Measurements from ENCODE around the gene TUBGCP2. TPM values are rescaled to one million over a fixed set of nuclear protein-coding genes. Genes with fewer than 3 reads are reported as not detected.
A peak's percentile ranks its signal among the peaks of the same experiment; 100 is the strongest.

The TUBGCP2 gene
- total RNA-seq (2016; rRNA removed; fragmentation: Illumina TruSeq; extraction: Trizol) (34.5 and 44.1 TPM in 2 replicates), polyA plus RNA-seq (2011; rRNA removed) (21.3 and 22.6 TPM in 2 replicates), polyA minus RNA-seq (2011; rRNA and poly(A)+ RNA removed; ENCODE audit: low replicate concordance) (49.0 and 64.6 TPM in 2 replicates), Bru-seq, nascent RNA (percentile 63 among the genes with signal in this experiment), BruChase-seq, experiment 1, labeled RNA remaining after a 6-hour chase (percentile 76 among the genes with signal in this experiment), BruChase-seq, experiment 2, labeled RNA remaining after a 2-hour chase (percentile 67 among the genes with signal in this experiment)
- 7.2 and 8.9 TPM in 2 replicates for total RNA-seq (2016; cell fraction: cytosol; rRNA removed; fragmentation: Illumina TruSeq; extraction: Trizol; ENCODE audit: low read depth)
- 37.9 and 41.1 TPM in 2 replicates for total RNA-seq (2016; cell fraction: insoluble cytoplasmic fraction; rRNA removed; fragmentation: Illumina TruSeq; extraction: Trizol)
- total RNA-seq (2016; cell fraction: membrane; rRNA removed; fragmentation: Illumina TruSeq; extraction: Trizol): 17.0 and 24.0 TPM in 2 replicates
- total RNA-seq (2016; cell fraction: nucleus; rRNA removed; fragmentation: Illumina TruSeq; extraction: Trizol): 16.5 and 20.7 TPM in 2 replicates
- polyA plus RNA-seq (2011; cell fraction: cytosol; rRNA removed): 14.3 and 19.4 TPM in 2 replicates
- 51.6 and 62.8 TPM in 2 replicates for polyA plus RNA-seq (2011; cell fraction: nucleus; rRNA removed)
- 17.9 and 24.1 TPM in 2 replicates for polyA plus RNA-seq (2012)
- polyA plus RNA-seq (2016; cell fraction: cytosol; fragmentation: Illumina TruSeq; extraction: Trizol; ENCODE audit: low read depth): 4.7 and 4.8 TPM in 2 replicates
- polyA plus RNA-seq (2016; cell fraction: insoluble cytoplasmic fraction; fragmentation: Illumina TruSeq; extraction: Trizol; ENCODE audit: low read depth): 34.0 and 36.8 TPM in 2 replicates
- 8.5 and 11.7 TPM in 2 replicates for polyA plus RNA-seq (2016; cell fraction: membrane; fragmentation: Illumina TruSeq; extraction: Trizol; ENCODE audit: low read depth)
- 51.1 and 52.9 TPM in 2 replicates for polyA plus RNA-seq (2016; cell fraction: nucleus; fragmentation: Illumina TruSeq; extraction: Trizol; ENCODE audit: insufficient read depth, low read depth)
- polyA minus RNA-seq (2011; cell fraction: cytosol; rRNA and poly(A)+ RNA removed): 16.4 and 17.1 TPM in 2 replicates
- 29.6 and 40.8 TPM in 2 replicates for polyA minus RNA-seq (2011; cell fraction: nucleus; rRNA and poly(A)+ RNA removed)
- long read RNA-seq, experiment 1, full-length matches to known transcripts: 16 of 26 reads
- long read RNA-seq, experiment 1, partial matches to known transcripts: 9 of 26 reads
- long read RNA-seq, experiment 1, other reads (novel, unspliced or antisense): 1 of 26 reads
- long read RNA-seq, experiment 2, full-length matches to known transcripts: 49 of 77 reads
- long read RNA-seq, experiment 2, partial matches to known transcripts: 17 of 77 reads
- long read RNA-seq, experiment 2, other reads (novel, unspliced or antisense): 11 of 77 reads

DNA sequence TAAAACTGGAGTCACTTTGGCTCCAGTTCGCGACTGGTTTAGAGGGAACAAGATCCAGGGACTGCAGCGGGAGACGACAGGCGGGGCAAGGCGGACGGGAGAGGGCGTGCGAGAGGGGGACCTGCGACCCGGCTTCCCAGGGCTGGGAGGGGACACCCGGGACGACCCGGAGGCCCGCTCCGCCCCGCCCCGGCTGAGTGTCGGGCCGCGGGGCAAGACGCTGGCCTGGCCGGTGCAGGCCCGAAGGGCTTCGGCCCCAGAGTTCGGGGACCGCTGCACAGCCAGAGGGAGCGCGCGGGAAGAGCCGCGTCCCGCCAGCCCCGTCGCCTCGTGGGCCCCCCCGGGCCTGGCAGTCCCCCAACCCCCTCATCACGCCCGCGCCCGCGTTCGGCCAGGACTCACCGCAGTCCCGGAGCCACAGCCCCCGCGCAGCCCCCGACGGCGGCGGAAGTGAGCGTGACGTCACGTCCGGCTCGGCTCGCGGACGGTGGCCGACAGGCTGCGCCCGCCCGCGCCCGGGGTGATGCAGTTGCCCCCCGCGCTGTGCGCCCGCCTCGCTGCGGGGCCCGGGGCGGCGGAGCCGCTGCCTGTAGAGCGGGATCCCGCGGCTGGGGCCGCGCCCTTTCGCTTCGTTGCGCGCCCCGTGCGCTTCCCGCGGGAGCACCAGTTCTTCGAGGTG, at the start of gene TUBGCP2, which contains the start of gene ZNF511:
Gene TUBGCP2 (minus strand): TSS at position 452 of the 679 bp plus-strand sequence. CDS start 5,931 bp downstream, outside the sequence.
Gene ZNF511 (plus strand): TSS at position 494 of the 679 bp plus-strand sequence. CDS start 30 bp downstream, at position 524.
- Histone ChIP-seq H3K9ac (ENCODE audit: insufficient read depth, low read depth, low read length) (peak within 1 kb of the TSS; percentile 99), H3K9me3 (ENCODE audit: low read length) (no peaks in the 10 kb centered on the region), H3K27ac (ENCODE audit: extremely low read length, insufficient read depth, low read length) (peak within 1 kb of the TSS; percentile 90), H3K36me3 (replicated peaks in 1 of 2; ENCODE audit: control insufficient read depth in 1 of 2, insufficient read depth in 2 of 2, low read length in 2 of 2) (peaks cover 14 to 35% of the 10 kb centered on the region in 2 experiments; a peak in 4 of 5 replicates), H4K20me1 (ENCODE audit: insufficient read depth, low read length) (peaks cover 9% of the 10 kb centered on the region), H3K4me3 (replicated peaks in 1 of 3; ENCODE audit: insufficient read depth in 1 of 3, low read depth in 2 of 3, low read length in 3 of 3) (peak within 1 kb of the TSS; percentile 86 to 96 (median 95)), H2AFZ (ENCODE audit: low read length) (no peak within 1 kb of the TSS), H3K79me2 (ENCODE audit: insufficient read depth, low read length) (peaks cover 33% of the 10 kb centered on the region), H3K4me1 (ENCODE audit: insufficient read depth, low read length) (peaks cover 15% of the 10 kb centered on the region), H3K4me2 (ENCODE audit: low read depth, low read length) (peak within 1 kb of the TSS; percentile 85), H3K27me3 (ENCODE audit: control insufficient read depth in 1 of 2, insufficient read depth in 2 of 2, low read length in 2 of 2) (no peaks in the 10 kb centered on the region; a peak in 1 of 5 replicates)
- peak; percentile 85 for ATAC-seq
- CTCF ChIA-PET (ENCODE audit: low intra/inter-chr PET ratio, low total read pairs): interaction anchor here (1.4 kb wide), 1 partner anchor 10 kb away, joined by 5 read pairs; no protein-coding TSS in a partner anchor
- intact Hi-C loops (cut with micrococcal nuclease; ENCODE audit: unreplicated experiment) (no loop called here), in situ Hi-C loops (cut with HindIII; ENCODE audit: extremely low pct_ligation_motif_present, low pct_unique_long_range_greater_than_20kb) (no loop called here)
- peak; percentile 55 for DNase-seq (ENCODE audit: low spot score)
- TSS peak; percentile 72 for BruUV-seq (replicated peaks)
- POLR2A ChIA-PET: no interaction called here
- WGBS (ENCODE audit: low lambda C conversion rate): 2% methylated on average over 9 of the region's 89 CpGs
- no peak for FAIRE-seq
- peak; percentile 27 for TF ChIP-seq HNRNPLL (IDR thresholded peaks at IDR 0.05; ENCODE audit: low read depth, low read length, poor library complexity, severe bottlenecking)
- TF ChIP-seq, protein P1, sequence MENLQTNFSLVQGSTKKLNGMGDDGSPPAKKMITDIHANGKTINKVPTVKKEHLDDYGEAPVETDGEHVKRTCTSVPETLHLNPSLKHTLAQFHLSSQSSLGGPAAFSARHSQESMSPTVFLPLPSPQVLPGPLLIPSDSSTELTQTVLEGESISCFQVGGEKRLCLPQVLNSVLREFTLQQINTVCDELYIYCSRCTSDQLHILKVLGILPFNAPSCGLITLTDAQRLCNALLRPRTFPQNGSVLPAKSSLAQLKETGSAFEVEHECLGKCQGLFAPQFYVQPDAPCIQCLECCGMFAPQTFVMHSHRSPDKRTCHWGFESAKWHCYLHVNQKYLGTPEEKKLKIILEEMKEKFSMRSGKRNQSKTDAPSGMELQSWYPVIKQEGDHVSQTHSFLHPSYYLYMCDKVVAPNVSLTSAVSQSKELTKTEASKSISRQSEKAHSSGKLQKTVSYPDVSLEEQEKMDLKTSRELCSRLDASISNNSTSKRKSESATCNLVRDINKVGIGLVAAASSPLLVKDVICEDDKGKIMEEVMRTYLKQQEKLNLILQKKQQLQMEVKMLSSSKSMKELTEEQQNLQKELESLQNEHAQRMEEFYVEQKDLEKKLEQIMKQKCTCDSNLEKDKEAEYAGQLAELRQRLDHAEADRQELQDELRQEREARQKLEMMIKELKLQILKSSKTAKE (CRISPR knock-in tag; IDR thresholded peaks at IDR 0.05; ENCODE audit: borderline replicate concordance): no peak
- TF ChIP-seq ZNF850 (CRISPR knock-in tag; conservative IDR thresholded peaks at IDR 0.05): no peak; the same call in 1 of the 2 replicates
- TF ChIP-seq XBP1 (CRISPR knock-in tag; IDR thresholded peaks at IDR 0.05): no peak
- no peak for TF ChIP-seq U2AF2 (IDR thresholded peaks at IDR 0.05; ENCODE audit: low read depth, low read length)
- TF ChIP-seq ZNF569 (CRISPR knock-in tag; IDR thresholded peaks at IDR 0.05; ENCODE audit: borderline replicate concordance): no peak
- TF ChIP-seq SNRNP70 (IDR thresholded peaks at IDR 0.05; ENCODE audit: low read depth, low read length): no peak
- TF ChIP-seq, protein P2, sequence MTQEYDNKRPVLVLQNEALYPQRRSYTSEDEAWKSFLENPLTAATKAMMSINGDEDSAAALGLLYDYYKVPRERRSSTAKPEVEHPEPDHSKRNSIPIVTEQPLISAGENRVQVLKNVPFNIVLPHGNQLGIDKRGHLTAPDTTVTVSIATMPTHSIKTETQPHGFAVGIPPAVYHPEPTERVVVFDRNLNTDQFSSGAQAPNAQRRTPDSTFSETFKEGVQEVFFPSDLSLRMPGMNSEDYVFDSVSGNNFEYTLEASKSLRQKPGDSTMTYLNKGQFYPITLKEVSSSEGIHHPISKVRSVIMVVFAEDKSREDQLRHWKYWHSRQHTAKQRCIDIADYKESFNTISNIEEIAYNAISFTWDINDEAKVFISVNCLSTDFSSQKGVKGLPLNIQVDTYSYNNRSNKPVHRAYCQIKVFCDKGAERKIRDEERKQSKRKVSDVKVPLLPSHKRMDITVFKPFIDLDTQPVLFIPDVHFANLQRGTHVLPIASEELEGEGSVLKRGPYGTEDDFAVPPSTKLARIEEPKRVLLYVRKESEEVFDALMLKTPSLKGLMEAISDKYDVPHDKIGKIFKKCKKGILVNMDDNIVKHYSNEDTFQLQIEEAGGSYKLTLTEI (CRISPR knock-in tag; conservative IDR thresholded peaks at IDR 0.05): no peak
- no peak for TF ChIP-seq FOXA3 (CRISPR knock-in tag; IDR thresholded peaks at IDR 0.05)
- no peak for TF ChIP-seq CBX5 (CRISPR knock-in tag; IDR thresholded peaks at IDR 0.05; ENCODE audit: borderline replicate concordance)
- TF ChIP-seq, protein P3, sequence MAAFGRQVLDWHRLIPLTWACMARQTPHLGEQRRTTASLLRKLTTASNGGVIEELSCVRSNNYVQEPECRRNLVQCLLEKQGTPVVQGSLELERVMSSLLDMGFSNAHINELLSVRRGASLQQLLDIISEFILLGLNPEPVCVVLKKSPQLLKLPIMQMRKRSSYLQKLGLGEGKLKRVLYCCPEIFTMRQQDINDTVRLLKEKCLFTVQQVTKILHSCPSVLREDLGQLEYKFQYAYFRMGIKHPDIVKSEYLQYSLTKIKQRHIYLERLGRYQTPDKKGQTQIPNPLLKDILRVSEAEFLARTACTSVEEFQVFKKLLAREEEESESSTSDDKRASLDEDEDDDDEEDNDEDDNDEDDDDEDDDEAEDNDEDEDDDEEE (CRISPR knock-in tag; IDR thresholded peaks at IDR 0.05): no peak
- no peak for TF ChIP-seq SNAPC2 (CRISPR knock-in tag; IDR thresholded peaks at IDR 0.05)
- no peak for TF ChIP-seq MIXL1 (CRISPR knock-in tag; IDR thresholded peaks at IDR 0.05)
- no peak for TF ChIP-seq TCF7L2 (IDR thresholded peaks at IDR 0.05; ENCODE audit: low read depth, low read length)
